ENCODE measurements around the gene SULF2. TPM values are rescaled to one million over a fixed set of nuclear protein-coding genes. Genes with fewer than 3 reads are reported as not detected.

SULF2 gene
- total and polyA plus RNA-seq, 2 of the 4 experiments (the other 2 are of a cell fraction): 0.54 to 0.77 TPM

DNA sequence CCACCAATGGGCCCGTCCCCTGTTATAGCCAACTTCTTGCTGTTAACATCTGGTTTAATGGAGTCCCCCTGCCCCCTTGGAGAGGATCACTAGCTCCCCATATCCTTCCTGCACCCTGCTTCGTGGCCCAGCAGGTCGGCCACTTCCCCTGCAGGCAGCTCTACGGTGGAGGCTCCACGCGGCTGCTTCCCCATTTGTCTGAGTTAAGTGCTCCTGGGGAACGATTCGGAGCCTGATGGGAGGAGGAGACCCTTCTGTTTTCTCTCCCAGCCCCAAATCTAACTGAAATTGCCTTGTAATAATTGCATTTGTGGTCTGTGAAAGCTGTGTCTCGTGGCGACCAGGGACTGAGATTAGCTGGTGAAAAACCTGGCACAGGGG is 74.6 kb downstream of the SULF2 start:
- H3K4ac ChIP-seq (ENCODE audit: low read depth, low read length): no peak overlapping the region
- H3K27me3 ChIP-seq (ENCODE audit: control insufficient read depth, insufficient read depth, low read length): peaks cover 8% of the 10 kb centered on the region
- H3K36me3 ChIP-seq (ENCODE audit: control insufficient read depth, insufficient read depth, low read length): no peaks in the 10 kb centered on the region
- no peak overlapping the region for H3K23ac ChIP-seq (ENCODE audit: low read depth, low read length)
- no peak overlapping the region for H2BK15ac ChIP-seq (ENCODE audit: low read depth, low read length)
- H3K79me1 ChIP-seq (ENCODE audit: low read depth in 1 of 2, low read length in 2 of 2): no peaks in the 10 kb centered on the region
- TF ChIP-seq MXI1 (IDR thresholded peaks at IDR 0.05; ENCODE audit: borderline replicate concordance, low read depth, low read length) (no peak), RFX5 (IDR thresholded peaks at IDR 0.05; ENCODE audit: low read depth, low read length) (no peak), CHD1 (IDR thresholded peaks at IDR 0.05; ENCODE audit: low read depth, low read length) (no peak), NFE2L2 (IDR thresholded peaks at IDR 0.05; ENCODE audit: low read depth, low read length) (no peak), RAD21 (IDR thresholded peaks at IDR 0.05; ENCODE audit: low read length) (no peak), MAZ (IDR thresholded peaks at IDR 0.05; ENCODE audit: borderline replicate concordance, low read depth, low read length) (no peak), MAFK (IDR thresholded peaks at IDR 0.05; ENCODE audit: low read depth, low read length) (no peak)
- TF ChIP-seq, protein P1, sequence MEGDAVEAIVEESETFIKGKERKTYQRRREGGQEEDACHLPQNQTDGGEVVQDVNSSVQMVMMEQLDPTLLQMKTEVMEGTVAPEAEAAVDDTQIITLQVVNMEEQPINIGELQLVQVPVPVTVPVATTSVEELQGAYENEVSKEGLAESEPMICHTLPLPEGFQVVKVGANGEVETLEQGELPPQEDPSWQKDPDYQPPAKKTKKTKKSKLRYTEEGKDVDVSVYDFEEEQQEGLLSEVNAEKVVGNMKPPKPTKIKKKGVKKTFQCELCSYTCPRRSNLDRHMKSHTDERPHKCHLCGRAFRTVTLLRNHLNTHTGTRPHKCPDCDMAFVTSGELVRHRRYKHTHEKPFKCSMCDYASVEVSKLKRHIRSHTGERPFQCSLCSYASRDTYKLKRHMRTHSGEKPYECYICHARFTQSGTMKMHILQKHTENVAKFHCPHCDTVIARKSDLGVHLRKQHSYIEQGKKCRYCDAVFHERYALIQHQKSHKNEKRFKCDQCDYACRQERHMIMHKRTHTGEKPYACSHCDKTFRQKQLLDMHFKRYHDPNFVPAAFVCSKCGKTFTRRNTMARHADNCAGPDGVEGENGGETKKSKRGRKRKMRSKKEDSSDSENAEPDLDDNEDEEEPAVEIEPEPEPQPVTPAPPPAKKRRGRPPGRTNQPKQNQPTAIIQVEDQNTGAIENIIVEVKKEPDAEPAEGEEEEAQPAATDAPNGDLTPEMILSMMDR (conservative IDR thresholded peaks at IDR 0.05; ENCODE audit: low read depth, low read length): no peak
- TF ChIP-seq, protein P2, sequence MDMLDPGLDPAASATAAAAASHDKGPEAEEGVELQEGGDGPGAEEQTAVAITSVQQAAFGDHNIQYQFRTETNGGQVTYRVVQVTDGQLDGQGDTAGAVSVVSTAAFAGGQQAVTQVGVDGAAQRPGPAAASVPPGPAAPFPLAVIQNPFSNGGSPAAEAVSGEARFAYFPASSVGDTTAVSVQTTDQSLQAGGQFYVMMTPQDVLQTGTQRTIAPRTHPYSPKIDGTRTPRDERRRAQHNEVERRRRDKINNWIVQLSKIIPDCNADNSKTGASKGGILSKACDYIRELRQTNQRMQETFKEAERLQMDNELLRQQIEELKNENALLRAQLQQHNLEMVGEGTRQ (IDR thresholded peaks at IDR 0.05; ENCODE audit: low read depth, low read length): no peak
- ATAC-seq (ENCODE audit: low read depth) (no peak), DNase-seq (no peak)
- no peak overlapping the region for H3K4me3 ChIP-seq (ENCODE audit: insufficient read depth, low read depth, low read length)
- no peak overlapping the region for H2AK5ac ChIP-seq (ENCODE audit: low read depth, low read length)
- no TSS peak for BruUV-seq (replicated peaks)
- no peak overlapping the region for H3K18ac ChIP-seq (ENCODE audit: low read depth, low read length)
- no peak overlapping the region for H3K9ac ChIP-seq (ENCODE audit: low read depth, low read length)
- no peaks in the 10 kb centered on the region; the same call in 1 of the 2 replicates for H3K4me1 ChIP-seq (ENCODE audit: control insufficient read depth, insufficient read depth, low read length)
- no peak overlapping the region for H3K56ac ChIP-seq (ENCODE audit: extremely low read depth, insufficient read depth, low read length)
- no peak overlapping the region for H4K5ac ChIP-seq (ENCODE audit: low read depth, low read length)
- CTCF ChIA-PET: no interaction called here
- H2BK20ac ChIP-seq (ENCODE audit: low read depth, low read length): no peak overlapping the region
- in situ Hi-C loops (cut with MboI; ENCODE audit: low sequenced_read_pairs) (no loop called here), intact Hi-C loops (cut with micrococcal nuclease) (no loop called here), dilution Hi-C loops (cut with HindIII; ENCODE audit: low sequenced_read_pairs, unreplicated experiment) (no loop called here)
- H2BK120ac ChIP-seq (ENCODE audit: low read depth, low read length): no peak overlapping the region
- no peaks in the 10 kb centered on the region for H4K20me1 ChIP-seq (ENCODE audit: insufficient read depth, low read length)
- no peaks in the 10 kb centered on the region for H3K9me3 ChIP-seq (ENCODE audit: control insufficient read depth, insufficient read depth, low read length)
- no peak overlapping the region for H4K8ac ChIP-seq (ENCODE audit: low read depth in 2 of 2, low read length in 2 of 2)
- H2BK5ac ChIP-seq (ENCODE audit: low read depth, low read length, poor library complexity, severe bottlenecking): no peak overlapping the region
- H3K27ac ChIP-seq (ENCODE audit: insufficient read depth, low read length): no peak overlapping the region
- H2AK9ac ChIP-seq (replicated peaks; ENCODE audit: low read depth, low read length, poor library complexity): no peak overlapping the region
- no peaks in the 10 kb centered on the region for H3K9me1 ChIP-seq (ENCODE audit: insufficient read depth, low read length)
- WGBS, 2 experiments (ENCODE audit: extremely low coverage in 2 of 2, insufficient read length in 1 of 2): no CpG with 5 or more reads among the region's 10 CpGs
- H2AFZ ChIP-seq (replicated peaks; ENCODE audit: low read length, poor library complexity): no peak overlapping the region
- POLR2A ChIA-PET (ENCODE audit: unreplicated experiment): no interaction called here
- H3K4me2 ChIP-seq (ENCODE audit: low read depth, low read length): no peak overlapping the region
- no peak overlapping the region for H3K14ac ChIP-seq (replicated peaks; ENCODE audit: low read depth, low read length)
- no peak overlapping the region for H4K91ac ChIP-seq (ENCODE audit: insufficient read depth, low read depth, low read length)

All from IMR-90 (cell line).